Adrenal gland (tissue), 5 donors: ENCODE measurements around the gene CGREF1.

Experiments
- CTCF ChIP-seq, 6 experiments: fragments of 450-650 bp in 4 of 6; fragments of 200-600 bp in 2 of 6; sonication (generic) in 1 of 6; IDR thresholded peaks; 1 replicate in 5 of 6; 2 replicates in 1 of 6; pipeline versions ENCODE4 v1.5.1 to v1.8.0; 2016 to 2021; ENCODE audit warnings: antibody characterized with exemption in 6 of 6, mild to moderate bottlenecking in 2 of 6, moderate library complexity in 1 of 6
- POLR2A ChIP-seq, 2 donors: fragments of 450-650 bp; IDR thresholded peaks; one replicate each; pipeline ENCODE4 v1.6.1; 2017; ENCODE audit warnings: antibody characterized with exemption in 2 of 2, mild to moderate bottlenecking in 2 of 2, moderate library complexity in 1 of 2
- donor health status: DM: no; HTN: no; CAD: no.

GRCh38 chr2:27152796-27153464 lies 34.0 kb upstream of the CGREF1 start:
- no peak for TF ChIP-seq CTCF (IDR thresholded peaks at IDR 0.05)
- no peak for TF ChIP-seq POLR2A (IDR thresholded peaks at IDR 0.05)
